AML-193 (cell line): ENCODE measurements around the gene DNMT3A.
A peak's percentile ranks its signal among the peaks of the same experiment; 100 is the strongest.

ENCODE experiments used
- DNase-seq, 2 experiments: peaks; one replicate each; lab custom pipeline; 2025; lab: John Stamatoyannopoulos, UW

Gene DNMT3A

DNA sequence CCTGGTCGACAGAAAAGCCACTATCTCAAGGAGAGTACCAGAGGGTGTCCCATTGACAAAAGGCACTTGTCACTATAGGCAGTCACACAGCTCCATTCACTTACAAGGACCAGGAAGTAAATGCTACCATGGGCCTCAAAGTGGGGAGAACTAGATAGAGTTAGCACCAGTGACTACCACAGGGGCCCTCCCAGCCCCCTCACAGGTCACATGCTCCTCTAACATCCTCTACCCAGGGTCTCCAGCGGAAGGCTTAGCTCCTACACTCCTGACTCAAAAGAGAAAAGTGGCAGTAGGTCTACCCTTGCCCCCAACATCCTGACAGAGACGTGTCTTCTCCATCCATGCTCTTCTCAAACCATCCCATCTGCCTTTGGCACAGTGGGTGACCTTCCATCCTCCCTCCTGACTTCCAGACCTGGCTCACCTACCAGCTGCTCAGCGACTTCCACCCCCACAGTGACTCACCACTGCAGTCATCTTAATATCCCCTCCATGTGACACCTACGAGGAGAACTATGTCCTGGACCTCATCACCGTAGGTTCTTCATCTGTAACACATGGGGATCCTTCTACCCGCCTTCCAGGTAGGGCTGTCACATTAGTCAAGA, 5.6 kb upstream of the DNMT3A start:
- no peak for DNase-seq

DNA sequence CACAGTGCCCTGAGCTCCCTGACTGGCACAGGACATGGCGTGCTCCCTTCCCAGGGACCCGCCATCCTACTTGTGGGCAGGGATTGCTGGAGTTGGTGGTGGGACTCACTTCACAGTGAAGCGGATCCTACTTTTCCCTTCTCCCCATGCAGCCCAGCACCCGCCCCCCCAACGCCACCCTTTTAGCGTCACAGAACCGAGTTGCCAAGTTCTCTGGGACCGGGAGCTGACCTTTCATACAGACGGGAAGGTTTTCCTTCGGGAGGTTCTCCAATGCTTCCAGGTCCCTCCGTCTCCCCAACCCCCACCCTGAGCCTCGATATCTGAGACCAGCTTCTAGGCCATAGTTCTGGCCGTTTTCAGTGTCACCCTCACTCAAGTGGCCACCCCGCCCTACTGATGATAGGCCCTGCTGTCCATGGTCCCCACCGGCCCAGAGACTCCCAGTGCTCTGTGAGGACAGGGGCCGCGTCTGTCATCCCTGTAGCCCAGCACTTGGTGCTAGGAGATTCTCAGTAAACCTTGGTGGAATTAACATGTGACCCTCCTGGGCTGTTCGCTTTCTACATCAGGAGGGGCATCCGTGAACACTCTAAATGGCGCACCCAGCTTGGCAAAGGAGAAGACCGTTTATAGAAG, 1.6 kb upstream of the DNMT3A start:
- no peak for DNase-seq

GRCh38 chr2:25342372-25343186, 854 bp upstream of the DNMT3A start:
- peak; percentile 60 to 63 for DNase-seq

- no peak for DNase-seq
Measured at GRCh38 chr2:25341011-25341727, 556 bp downstream of the DNMT3A start.

DNA sequence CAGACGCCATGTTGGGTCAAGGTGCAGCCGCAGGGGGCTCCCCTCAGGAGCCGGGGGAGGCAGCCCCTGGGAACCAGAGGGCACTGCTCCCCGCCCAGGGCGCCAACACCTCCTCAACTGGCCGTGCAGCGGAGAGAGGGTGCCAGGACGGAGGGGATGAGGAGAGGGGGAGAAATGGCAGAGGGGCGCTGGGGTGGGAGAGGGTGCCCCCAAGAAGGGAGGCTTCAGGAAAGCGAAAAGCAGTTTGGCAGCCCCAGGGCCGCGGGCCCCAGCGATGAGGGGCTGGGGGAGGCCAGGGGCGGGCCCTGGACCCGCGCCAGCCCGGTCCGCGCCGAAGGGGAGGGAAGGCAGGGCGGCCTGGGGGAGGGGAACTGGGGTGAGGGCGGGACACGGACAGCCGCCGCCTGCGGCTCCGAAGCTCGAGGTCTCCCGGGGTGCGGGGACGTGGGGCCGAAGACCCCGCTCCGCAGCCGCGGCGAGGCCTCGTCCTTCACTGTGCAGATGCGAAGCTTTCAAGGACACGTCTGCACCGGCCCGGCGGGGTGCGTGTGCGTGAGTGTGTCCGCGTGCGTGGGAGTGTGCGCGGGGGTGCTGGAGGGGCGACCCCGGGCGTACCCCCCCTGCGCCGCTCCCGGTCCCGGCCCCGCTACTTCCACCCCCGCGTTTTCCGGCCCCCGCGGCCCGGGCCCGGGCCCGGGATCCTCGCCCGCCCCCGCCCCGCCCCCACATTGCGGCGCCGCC, 1.4 kb downstream of the DNMT3A start:
- DNase-seq = no peak

GRCh38 chr2:25339791-25340180, 1.9 kb downstream of the DNMT3A start:
- no peak for DNase-seq

DNA sequence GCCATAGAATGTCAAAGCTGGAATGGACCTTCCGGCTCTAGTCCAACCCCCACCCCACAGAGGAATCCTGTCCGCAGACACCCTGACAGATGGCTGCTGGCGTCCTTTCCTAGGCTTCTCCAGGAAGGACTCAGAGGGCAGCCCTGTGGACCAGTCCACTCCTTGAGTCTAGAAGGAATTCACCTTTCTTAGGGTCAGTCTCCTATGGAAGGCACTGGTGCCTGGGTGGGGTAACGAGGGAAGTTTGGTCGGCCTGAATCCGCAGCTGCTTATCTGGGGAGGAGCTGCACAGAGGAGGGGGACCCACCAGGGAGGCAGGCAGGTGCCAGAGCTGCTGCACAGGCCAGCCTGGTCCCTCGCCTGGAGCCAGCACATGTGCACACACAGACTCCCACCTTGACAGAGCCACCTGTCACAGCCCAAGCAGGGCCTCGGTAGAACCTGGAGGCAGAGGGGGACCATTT, 2.5 kb downstream of the DNMT3A start:
- DNase-seq = no peak

- no peak for DNase-seq
Measured at GRCh38 chr2:25338401-25338800, 3.3 kb downstream of the DNMT3A start.

DNA sequence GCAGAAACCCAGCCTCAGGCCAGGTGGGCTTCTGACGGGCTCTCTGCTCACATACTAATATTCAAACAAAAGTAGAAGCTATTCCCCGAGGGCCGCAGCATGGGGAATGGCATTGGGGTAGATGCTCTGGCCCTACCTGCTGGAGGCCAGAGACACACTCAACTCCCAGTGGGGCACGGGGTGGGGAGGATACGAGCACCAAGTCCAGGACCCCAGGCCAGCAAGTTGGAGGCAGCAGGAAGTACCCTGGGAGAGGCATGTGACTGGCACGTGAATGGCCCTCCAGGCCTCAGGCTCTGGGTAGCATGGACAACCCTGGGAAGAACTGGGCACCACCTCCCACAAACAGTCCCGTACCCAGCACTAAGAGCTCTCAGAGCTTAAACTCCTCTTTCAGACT, 3.8 kb downstream of the DNMT3A start:
- DNase-seq = no peak

- no peak for DNase-seq
Measured at GRCh38 chr2:25337276-25337675, 4.4 kb downstream of the DNMT3A start.

DNA sequence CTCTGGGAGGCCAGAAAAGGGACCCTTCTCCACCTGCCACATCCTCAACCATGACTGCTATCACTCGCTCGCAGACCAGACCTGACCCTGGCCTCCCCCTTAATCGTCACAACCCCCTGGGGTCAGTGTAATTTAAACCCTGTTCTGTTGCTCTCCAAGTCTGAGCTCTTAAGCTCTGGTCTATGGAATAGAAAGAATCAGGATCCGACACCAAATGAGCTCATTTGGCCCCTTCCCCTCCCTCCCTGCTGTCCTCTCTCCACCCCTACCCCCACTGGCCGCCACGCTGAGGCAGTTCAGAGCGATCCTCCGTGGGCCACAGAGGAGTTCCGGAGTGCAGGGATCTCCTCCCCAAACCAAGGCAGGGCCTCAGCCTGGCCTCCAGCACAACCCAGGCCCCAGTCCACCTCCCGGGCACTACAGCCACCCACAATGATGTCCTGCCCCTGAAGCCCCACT, 5.3 kb downstream of the DNMT3A start:
- no peak for DNase-seq

- DNase-seq = no peak
Measured at GRCh38 chr2:25335971-25336370, 5.8 kb downstream of the DNMT3A start.

DNA sequence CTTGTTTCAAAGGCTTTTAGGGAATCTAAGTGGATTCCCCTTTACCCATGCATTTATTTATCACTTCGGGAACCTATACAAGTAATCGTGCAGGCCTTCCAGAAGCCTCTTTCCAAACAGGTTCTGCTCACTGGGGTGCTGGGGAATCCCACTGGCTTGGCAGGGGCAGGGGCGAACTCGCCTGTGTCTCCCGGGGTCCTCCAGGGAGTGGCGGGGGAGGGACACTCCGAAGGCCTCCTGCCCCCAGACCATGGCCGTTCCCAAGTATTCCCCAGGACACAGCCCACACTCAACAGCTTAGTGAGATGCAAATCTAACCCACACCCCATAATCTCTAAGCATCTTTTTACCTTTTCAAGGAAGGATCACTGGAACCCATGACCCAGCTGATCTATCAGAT, 6.5 kb downstream of the DNMT3A start:
- DNase-seq = no peak

DNA sequence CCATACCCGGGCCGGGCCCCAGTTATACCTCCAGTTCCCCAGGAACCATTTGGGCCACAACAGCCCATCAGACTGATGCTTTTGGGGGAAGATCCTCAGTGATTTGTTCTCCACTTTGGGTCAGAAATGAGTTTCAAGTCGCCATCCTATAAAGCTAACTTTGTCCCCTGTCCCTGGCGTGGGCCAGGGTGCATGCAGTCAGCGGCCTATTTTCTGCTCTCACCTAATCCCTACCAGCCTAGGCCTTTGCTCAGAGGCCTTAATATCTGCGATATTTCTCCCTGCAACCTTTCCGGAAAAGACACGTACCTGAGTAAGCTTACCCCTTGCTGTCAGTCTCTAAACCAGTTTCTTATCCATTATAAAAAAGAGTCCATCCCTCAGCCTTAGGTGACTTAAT, 7.2 kb downstream of the DNMT3A start:
- DNase-seq = no peak

DNA sequence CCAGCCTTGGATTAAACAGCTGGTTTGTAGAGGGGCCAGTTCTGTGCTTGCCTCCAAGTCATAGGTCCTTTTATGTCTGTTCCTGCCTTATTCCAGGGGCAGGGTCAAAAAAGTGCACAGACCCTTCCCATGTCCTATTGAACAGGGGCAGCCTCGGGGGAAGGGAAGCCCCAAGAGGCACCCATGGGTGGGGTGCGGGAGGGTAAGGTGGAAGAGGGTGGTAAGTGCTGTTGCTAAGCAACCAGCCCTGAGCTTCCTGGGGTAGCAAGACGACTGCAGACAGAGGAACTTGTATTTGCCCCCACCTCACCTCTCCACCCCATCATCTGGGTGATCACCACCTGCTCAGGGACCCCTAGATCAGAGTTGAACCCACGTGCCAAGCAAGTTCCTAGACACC, 7.7 kb downstream of the DNMT3A start:
- no peak for DNase-seq

- DNase-seq = no peak
Measured at GRCh38 chr2:25332571-25332970, 9.2 kb downstream of the DNMT3A start.

GRCh38 chr2:25331686-25332365, 9.9 kb downstream of the DNMT3A start:
- no peak for DNase-seq

DNA sequence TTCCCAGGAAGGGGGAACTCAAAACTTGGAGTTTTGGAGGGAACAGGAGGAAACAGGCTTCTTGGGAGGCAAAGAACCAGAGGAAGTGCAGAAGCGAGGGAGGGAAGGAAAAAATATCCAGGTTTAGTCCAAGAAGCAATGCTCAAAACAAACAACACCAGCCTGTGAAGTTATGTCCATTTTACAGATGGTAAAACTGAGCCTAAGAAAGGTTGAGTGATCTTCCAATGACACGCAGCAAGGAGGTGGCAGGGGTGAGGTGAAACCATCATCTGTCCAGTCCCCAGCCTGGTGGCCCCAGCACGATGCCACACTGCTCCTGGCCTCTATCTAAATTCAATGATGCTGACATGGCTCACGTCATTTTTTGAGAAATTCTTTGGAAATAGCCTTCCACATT, 10.8 kb downstream of the DNMT3A start:
- no peak for DNase-seq

DNA sequence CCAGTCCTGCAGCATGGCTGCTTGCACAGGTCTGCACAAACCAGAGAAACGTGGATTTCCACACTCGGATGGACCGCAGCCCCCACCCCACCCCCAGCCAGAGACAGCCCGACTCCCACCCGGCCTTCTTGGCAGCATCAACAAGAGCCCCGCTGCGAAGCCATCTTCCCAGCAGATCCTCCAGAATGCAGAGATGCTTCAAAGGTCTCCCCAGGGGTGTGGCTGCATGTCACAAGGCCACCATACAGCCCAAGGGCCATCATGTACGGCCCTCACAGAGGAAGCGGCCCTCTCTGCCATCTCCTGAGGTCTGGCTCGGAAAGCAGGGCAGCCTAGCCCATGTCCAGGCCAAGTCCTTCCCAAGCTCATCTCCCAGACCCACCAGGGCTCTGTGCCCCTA, 11.5 kb downstream of the DNMT3A start:
- no peak for DNase-seq

- DNase-seq = no peak
Measured at GRCh38 chr2:25328152-25329085, 13.3 kb downstream of the DNMT3A start.
